ENCODE data around the gene SIGLEC7.
"Not testable (repeated sequence)": the region's sequence is repeated elsewhere in the genome, so short reads cannot be mapped to it uniquely, and the experiment has no call there.

The SIGLEC7 gene

DNA sequence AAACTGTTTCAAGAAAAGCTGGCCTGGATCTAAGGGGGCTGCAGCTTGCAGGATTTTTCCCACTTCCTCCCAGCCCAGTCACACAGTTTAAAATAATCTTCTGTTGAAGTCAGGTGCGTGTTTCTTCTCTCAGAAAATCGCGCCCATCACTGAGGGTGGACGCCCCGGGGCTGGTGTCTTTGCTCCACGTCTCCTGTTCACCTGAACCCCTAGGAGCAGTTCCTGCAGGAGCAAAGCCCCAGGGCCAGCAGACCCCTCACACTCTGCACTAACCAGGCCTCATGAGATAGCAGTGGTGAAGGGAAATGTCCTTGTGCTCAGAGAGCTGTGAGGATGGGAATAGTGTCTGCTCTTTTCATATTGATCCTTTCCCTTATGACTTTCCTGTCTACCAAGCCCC lies 920 bp upstream of the SIGLEC7 start:
- DNase-seq, result no peak

DNA sequence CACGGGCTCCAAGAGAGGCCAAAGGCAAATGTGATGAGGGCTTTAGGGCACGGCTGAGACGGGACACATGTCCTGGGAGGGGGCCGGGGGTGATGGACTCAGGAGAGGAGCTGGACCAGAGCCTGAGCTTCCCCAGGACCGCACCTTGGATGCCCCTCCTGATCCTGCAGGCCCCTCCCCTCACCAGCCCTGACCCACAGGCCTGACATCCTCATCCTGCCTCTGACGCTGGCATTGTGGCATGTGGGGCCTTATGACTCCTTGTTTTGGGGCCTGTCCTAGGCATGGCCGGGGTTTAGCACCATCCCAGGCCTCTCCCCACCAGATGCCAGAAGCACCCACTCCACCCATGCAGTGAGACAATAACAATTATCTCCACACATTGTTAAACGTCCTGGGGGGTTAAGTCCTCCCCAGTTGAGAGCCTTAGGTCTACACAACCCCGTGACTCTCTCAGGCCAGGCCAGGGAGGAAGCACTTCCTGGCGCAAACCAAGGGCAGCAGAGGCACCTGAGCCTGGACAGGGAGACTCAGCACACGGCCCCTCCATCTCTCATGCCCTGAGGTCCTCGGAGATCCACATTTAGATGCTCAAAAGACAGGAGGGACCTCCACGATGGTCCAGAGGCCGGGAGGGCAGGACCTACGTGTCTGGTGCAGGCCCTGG lies 841 bp downstream of the SIGLEC7 start:
- DNase-seq, result not testable (repeated sequence)

DNA sequence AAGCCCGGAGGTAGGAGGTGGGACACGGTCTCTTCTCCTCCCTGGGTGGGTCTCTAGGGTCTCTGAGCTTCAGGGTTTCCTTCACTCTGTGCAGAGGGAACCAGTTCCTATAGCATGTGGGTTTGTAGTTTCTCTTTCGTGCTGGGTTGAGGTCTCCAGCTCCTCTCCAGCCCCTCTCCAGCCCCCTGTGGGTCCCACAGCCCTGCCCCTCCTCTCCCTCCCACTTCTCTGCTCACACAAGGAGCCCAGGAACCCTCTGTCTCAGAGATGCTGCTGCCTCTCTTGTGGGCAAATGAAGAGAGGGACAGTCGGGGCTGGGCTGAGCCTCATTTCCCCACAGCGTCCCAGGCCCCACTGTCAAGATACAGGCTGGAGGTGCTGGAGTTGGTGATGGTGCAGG lies 1.4 kb downstream of the SIGLEC7 start:
- no peak for DNase-seq

DNA sequence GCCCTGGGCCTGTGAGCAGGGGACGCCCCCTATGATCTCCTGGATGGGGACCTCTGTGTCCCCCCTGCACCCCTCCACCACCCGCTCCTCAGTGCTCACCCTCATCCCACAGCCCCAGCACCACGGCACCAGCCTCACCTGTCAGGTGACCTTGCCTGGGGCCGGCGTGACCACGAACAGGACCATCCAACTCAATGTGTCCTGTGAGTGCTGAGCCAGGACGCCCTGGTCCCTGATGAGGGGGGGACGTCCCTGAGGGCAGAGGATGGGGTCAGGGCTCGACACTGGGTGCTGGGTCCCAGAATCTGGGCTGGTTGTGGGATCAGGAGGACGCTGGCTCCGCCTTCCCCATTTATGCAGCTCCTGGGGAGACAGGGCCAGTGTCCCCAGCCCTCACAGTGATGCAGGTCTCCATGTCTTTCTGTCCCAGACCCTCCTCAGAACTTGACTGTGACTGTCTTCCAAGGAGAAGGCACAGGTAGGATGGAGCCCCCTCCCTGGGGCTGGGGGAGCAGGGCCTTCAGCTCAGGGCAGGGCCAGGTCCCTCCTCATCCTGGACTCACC lies 2.5 kb downstream of the SIGLEC7 start:
- no peak for DNase-seq

DNA sequence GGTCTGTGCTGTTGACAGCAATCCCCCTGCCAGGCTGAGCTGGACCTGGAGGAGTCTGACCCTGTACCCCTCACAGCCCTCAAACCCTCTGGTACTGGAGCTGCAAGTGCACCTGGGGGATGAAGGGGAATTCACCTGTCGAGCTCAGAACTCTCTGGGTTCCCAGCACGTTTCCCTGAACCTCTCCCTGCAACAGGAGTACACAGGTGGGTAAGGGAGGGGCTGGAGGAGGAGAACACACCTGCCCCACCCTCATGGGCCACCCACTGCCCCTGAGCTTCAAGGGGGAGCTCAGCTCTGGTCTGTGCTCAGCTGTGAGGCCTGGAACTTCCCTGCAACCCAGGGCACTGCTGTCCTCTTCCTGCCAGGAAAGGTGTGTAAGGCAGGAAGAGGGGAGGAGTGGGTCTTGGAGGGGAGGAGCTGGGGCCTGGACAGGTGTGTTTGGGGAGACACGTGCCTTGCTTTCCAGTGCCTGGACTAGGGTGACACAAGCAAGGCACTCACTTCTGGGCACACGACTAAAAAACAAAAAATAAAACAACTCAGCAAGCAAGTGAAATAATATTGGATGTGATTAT lies 3.9 kb downstream of the SIGLEC7 start:
- no peak for DNase-seq

DNA sequence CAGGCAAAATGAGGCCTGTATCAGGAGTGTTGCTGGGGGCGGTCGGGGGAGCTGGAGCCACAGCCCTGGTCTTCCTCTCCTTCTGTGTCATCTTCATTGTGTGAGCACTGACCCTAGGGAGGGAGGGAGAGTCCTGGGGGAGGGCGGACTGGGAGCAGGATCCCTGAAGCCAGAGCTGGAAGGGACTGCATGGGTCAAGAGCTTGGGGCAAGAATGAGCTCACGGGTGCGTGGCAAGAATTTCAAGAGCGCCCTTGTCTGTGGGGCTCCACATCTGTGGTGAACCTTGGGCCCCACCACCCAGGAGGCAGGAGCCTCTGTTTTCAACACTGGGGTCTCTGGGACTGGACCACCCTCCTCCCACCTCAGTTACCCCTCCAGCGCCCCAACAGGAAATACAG lies 4.7 kb downstream of the SIGLEC7 start:
- no peak for DNase-seq

DNA sequence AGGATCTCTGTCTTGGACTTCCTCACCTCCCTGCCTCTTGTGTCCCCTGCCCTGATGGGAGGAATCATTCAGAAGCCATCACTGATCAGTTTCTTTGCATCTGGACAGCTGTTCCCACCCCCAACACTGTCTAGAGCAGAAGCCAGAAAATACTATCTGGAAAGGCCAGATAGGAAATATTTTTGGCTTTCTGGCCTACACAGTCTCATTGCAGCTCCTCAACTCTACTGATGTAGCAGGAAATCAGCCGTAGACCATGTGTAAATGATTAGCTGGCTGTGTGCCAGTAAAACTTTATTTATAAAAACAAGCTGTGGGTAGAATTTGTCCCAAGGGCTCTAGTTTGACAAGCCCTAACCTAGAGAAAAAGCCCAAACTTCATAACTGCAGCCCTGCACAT lies 5.6 kb downstream of the SIGLEC7 start:
- DNase-seq, result no peak

DNA sequence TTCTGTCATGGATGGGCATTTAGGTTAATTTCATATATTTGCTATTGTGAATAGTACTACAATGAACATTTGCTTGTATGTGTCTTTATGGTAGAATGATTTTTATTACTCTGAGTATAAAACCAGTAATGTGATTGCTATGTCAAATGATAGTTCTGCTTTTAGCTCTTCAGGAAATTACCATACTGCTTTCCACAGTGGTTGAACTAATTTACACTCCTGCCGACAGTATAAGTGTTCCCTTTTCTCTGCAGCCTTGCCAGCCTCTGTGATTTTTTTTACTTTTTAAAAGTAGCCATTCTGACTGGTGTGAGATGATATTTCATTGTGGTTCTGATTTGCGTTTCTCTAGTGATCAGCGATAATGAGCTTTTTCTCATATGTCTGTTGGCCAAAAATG lies 6.5 kb downstream of the SIGLEC7 start:
- no peak for DNase-seq

DNA sequence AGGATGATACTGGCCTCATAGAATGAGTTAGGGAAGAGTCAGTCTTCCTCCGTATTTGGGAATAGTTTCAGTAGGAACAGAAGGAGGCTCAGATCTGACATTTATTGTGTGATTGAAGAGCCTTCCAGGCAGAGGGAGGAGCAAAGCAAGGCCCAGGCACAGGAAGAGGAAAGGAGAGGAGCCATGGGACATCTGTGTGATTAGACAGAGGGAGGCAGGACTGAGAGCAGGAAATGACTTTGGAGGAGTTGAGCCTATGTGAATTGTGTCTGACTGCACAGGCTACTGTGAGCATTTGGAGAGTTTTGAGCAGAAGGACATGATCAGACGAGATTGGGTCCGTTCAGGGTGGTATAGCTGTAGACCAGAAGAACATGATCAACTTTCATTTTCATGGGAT lies 8.5 kb downstream of the SIGLEC7 start:
- DNase-seq, result no peak

DNA sequence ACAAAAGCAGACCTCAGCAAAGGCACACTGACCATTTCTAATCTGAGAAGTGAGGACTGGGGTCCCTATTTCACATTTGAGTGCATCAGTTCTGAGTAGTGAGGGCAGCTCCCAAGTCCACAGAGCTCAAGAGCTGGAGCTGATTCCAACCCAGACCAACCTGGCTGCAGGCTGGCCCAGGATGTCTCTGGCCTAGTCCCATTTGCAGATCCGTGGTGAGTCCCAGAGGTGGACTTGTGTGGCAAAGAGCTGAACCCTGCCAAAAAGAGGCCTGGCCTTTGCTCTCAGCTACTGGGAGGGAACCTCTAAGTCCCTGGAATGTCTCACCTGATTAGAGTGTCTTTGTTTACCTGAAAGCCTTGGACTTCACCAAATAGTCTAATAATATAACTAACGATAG lies 14.6 kb downstream of the SIGLEC7 start:
- DNase-seq, result no peak

DNA sequence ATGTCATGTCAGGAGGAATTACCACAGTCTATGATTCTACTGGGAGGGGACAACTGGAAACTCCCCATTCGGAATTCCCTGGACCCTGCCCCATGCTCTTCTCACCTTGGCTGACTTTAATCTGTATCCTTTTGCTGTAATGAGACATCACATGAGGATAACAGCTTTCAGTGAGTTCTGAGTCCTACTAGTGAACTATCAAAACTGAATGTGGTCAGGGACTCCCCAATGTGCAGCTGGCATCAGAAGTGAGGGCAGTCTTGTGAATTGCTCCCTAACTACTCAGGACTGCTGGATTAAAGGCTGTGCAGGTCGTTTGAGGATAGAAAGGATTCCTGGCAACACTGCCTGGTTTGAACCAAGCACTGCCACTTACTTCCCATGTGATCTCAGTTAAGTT lies 15.2 kb downstream of the SIGLEC7 start:
- no peak for DNase-seq

DNA sequence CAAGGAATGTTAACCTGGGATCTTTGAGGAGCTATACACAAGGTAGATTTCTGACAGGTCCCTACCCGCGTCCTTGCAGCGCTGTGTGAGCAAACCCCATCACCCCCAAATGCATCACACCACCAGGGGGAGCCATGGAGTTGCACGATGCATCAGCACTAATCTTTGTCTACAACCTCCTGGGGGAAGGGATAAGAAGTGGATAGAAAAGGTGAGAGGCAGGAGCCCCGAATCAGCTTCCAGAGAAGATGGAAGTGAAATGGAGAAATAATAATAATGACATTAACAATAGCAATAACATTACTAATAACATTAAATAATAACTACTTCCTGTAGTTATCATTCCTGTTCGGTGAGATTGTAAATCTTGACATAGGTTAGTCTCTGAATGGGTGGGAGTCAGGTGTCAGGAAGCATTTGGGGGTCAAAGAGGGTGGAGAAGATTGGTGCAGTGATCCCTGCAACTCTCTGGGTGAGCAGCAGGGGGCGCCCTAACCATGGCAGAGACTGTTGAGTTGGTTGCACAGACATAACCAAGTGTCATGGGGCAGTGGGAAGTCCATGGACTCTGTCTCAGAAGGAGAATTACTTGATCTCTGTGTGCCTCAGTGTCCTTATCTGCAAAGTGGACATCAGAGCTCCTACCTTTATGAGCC lies 16.5 kb downstream of the SIGLEC7 start:
- no peak for DNase-seq

DNA sequence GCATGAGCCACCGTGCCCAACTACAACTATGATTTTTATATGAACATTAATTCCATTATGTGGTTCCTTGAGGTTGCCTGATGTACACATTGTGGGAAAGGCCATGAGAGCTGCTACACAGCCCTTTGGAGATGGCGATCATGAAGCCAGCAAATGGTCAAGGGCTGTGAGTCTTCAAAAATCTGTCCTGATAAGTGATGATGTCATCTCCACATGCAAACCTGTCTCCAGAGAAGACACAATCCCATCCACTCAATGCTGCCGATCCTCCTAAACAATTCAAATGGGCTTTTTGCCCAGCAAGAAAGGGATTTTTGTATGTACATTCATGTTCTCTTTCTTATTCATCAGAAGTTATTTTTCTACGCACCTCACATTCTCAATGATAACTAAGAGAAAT lies 17.6 kb downstream of the SIGLEC7 start:
- no peak for DNase-seq

DNA sequence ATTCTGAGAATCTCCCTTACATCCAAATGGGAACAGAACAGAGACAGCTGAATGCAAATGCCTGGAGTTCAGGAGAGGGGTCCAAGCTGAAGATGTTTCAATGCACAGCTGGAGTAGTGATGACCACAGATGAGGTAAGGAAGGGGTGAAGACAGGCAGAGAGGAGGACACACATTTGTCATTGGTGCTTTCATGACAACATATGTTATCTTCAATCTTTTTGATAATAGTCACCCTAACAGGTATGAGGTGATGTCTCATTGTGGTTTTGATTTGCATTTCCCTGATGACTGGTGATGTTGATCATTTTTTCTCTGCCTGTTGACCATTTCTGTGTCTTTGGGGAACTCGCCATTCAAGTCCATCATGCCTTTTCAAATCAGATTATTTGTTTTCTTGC lies 19.2 kb downstream of the SIGLEC7 start:
- DNase-seq, result no peak

DNA sequence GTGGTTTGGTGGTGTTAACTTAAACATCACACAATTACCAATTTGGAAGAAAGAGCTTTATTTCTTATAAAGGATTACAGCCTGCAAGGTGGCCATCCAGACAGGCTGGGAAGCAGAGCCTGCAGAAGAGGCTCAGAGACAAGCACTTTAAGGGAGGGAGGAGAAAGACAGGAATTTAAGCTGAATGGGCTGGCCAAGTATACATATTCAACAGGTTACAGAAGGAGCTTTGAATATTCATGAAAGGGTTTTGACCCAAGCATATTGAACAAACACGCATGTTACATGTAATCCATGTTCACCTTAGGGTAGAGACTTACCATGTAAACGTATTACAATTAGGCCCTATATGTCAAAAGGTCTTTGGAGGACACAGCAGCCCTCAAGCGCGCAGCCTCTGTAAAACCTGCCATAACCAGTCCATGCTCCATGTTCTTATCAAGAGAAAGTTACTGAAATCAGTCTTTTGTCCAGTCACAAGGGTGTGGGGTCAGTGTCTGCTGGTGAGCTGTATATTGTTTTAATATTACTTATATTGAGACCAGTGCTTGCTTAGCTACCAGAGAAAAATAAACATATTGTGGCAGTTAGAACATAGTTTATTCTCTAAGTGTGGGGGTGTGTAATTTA lies 19.9 kb downstream of the SIGLEC7 start:
- DNase-seq, result no peak

DNA sequence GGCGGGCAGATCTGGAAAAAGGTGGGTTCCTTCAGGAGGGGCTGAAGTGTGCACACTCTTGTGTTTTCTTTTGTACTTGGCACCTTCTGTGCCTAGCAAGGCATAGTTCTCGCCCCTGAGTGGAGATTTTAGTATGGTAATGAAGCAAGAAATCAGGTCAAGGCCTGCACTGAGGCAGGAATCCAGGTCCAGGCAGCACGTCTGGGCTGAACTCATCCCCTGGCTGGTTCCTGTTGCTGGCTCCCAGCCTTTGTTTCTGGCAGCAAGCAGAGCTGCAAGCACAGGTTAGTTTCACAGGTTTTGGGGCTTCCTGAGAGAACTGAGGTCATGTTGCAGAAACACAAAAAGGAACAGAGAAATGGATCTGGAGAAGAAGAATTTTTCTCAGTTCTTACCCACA lies 21.2 kb downstream of the SIGLEC7 start:
- DNase-seq, result no peak

DNA sequence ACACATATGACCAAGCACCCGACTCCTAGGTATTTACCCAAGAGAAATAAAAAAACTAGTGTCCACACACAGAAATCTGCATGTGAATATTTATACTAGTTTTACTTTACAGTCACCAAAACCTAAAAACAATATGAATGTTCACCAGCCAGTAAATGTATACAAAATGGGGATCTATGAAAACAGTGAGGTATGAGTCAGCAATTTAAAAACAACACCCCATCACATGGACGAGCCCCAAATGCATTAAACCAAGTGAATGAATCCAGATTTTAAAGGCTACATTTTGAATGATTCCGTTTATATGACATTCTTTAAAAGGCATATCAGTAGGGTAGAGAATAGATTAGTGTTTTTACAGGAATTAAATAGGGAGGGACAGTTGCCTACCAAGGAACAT lies 22.1 kb downstream of the SIGLEC7 start:
- DNase-seq, result no peak

DNA sequence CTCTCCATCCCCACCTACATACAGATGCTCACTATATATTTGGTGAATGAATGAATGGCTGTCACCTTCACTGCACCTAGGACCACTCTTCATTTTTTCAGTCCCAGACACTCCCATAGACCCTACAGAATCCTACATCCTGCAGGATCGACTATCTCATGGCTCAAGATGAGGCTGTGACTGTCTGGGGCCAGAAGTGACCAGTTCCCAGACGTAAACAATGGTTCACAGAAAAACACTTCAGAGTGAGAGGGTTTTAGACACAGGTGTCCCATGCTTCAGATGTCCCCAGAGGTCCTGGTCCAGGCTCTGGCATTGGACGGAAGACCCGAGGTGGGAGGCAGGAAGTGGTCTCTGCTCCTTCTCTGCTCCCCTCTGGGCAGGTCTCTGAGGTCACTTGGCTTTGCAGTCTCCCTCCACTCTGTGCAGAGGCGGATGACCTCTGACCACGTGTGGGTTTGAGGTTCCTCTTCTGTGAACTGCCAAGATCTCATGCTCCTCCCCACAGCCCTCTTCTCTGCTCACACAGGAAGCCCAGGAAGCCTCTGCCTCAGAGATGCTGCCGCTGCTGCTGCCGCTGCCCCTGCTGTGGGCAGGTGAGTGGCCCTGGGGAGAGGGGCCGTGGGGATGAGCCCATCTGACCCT lies 24.9 kb downstream of the SIGLEC7 start:
- DNase-seq, result no peak

DNA sequence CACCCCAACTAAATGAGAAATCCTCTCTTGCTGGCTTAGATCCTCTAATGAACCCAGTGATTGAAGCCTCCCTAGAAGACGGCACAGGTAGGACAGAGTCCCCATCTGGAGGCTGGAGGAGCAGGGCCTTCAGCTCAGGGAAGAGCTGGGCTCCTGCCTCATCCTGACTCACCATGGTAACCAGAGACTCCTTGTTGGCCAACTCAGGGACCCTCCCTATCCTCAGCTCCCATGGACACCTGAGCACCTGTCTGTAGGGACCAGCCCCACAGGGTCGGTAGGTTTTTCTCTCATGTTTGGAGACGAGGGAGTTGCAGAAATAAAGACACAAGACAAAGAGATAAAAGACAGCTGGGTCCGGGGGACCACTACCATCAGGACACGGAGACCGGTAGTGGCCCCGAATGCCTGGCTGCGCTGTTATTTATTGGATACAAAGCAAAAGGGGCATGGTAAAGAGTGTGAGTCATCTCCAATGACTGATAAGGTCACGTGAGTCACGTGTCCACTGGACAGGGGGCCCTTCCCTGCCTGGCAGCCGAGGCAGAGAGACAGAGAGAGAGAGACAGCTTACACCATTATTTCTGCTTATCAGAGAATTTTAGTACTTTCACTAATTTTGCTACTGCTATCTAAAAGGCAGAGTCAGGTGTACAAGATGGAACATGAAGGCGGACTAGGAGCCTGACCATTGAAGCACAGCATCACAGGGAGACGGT lies 26.6 kb downstream of the SIGLEC7 start:
- no peak for DNase-seq

DNA sequence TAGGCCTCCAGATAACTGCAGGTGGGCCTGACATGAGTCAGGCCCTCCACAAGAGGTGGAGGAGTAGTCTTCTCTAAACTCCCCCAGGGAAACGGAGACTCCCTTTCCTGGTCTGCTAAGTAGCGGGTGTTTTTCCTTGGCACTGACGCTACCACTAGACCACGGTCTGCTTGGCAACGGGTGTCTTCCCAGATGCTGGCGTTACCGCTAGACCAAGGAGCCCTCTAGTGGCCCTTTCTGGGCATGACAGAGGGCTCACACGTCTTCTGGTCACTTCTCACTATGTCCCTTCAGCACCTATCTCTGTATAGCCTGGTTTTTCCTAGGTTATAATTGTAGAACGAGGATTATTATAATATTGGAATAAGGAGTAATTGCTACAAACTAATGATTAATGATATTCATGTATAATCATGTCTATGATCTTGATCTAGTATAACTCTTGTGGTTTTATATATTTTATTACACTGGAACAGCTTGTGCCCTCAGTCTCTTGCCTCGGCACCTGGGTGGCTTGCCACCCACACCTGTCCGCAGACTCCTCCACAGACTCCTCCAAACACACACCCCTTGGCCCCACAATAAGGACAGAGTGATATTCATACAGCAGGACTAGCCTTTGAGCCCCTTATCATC lies 27.3 kb downstream of the SIGLEC7 start:
- peak; percentile 24 for DNase-seq

DNA sequence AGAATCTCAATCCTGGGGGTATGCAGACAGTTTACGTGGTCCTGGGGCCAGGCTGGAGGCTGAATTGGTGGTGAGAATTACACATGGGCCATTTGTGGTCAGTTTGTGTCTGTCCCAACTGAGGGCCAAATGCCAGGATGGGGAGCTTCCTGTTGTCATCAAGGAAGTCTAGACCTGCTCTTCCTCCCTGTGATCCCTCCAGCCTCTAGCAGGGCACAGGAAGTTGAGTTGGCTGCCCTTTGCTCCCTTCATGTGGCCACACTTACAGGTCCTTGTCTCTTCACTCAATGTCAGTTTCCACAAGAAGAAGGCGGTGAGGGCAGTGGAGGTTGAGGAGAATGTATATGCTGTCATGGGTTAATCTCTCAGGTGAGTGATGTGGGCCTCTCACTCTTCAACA lies 30.1 kb downstream of the SIGLEC7 start:
- no peak for DNase-seq

DNA sequence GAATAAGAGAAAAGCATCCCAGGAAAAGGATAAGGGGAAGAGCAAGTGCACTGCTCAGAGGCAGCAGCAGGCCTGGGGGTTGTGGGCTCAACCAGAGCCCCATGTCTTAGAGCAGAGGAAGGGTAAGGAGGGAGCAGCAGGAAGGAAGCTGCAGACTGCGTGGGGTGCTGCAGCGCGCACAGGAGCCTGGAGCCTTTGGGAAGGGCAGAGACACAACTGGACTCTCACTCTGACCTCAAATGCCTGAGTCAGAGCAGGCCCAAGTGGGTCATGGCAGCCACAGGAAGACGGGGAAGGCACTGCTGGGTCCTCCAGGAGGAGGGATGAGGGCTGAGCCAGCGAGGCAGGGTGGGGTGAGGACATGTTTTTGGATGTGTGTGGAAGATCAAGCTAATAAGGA lies 31.6 kb downstream of the SIGLEC7 start:
- no peak for DNase-seq
